HUES6 (cell line): ENCODE results near the gene PLEKHG5.
"Not testable (repeated sequence)": the region's sequence is repeated elsewhere in the genome, so short reads cannot be mapped to it uniquely, and the experiment has no call there.

ENCODE experiments used
- H3K27ac ChIP-seq: 2 replicates; pipeline ENCODE4 v1.7.0; 2013; ENCODE audit warnings: low read depth, mild to moderate bottlenecking, low read length, inconsistent platforms
- H3K27me3 ChIP-seq: 2 replicates; pipeline ENCODE4 v1.6.1; 2013; ENCODE audit warnings: low read length; ENCODE audit not compliant: control insufficient read depth, insufficient read depth
- H3K36me3 ChIP-seq: 2 replicates; pipeline ENCODE4 v1.6.1; 2013; ENCODE audit warnings: low read length; ENCODE audit not compliant: control insufficient read depth, insufficient read depth
- H3K4me1 ChIP-seq: 2 replicates; pipeline ENCODE4 v1.6.1; 2013; ENCODE audit warnings: low read length; ENCODE audit not compliant: control insufficient read depth, insufficient read depth
- H3K4me3 ChIP-seq: 2 replicates; pipeline ENCODE4 v1.5.1; 2013; ENCODE audit warnings: low read depth, low read length
- H3K9ac ChIP-seq: one replicate; pipeline ENCODE4 v1.6.1; 2013; ENCODE audit warnings: mild to moderate bottlenecking, low read length
- H3K9me3 ChIP-seq: 2 replicates; pipeline ENCODE4 v1.6.1; 2013; ENCODE audit warnings: low read depth, low read length; ENCODE audit not compliant: control insufficient read depth, insufficient read depth

Gene PLEKHG5

GRCh38 chr1:6459850-6460265 is 31.6 kb downstream of the PLEKHG5 start:
- Histone ChIP-seq H3K9me3 (no peaks in the 10 kb centered on the region), H3K4me1 (peaks cover 16% of the 10 kb centered on the region), H3K4me3 (peak overlapping the region; percentile 36), H3K27me3 (peaks cover 8% of the 10 kb centered on the region; the same call in 1 of the 2 replicates), H3K27ac (no peak overlapping the region), H3K36me3 (peaks cover 14% of the 10 kb centered on the region), H3K9ac (no peak overlapping the region)

- Histone ChIP-seq H3K9ac (no peak overlapping the region), H3K36me3 (peaks cover 3% of the 10 kb centered on the region; the same call in 1 of the 2 replicates), H3K9me3 (no peaks in the 10 kb centered on the region), H3K4me3 (no peak overlapping the region), H3K4me1 (peaks cover 20% of the 10 kb centered on the region), H3K27ac (no peak overlapping the region), H3K27me3 (peaks cover 24% of the 10 kb centered on the region)
Measured at GRCh38 chr1:6456800-6457466, 34.5 kb downstream of the PLEKHG5 start.

- not testable (repeated sequence) for H3K9ac ChIP-seq, H3K9me3 ChIP-seq, H3K27ac ChIP-seq, H3K36me3 ChIP-seq, H3K4me3 ChIP-seq
- Histone ChIP-seq H3K4me1 (peaks cover 20% of the 10 kb centered on the region), H3K27me3 (peaks cover 24% of the 10 kb centered on the region)
Measured at GRCh38 chr1:6455752-6456520, 35.5 kb downstream of the PLEKHG5 start.

- H3K27ac ChIP-seq, result no peak overlapping the region
- no peak overlapping the region for H3K9ac ChIP-seq
- H3K4me3 ChIP-seq, result peak overlapping the region; percentile 39; the same call in 1 of the 2 replicates
- no peaks in the 10 kb centered on the region for H3K36me3 ChIP-seq
- peaks cover 31% of the 10 kb centered on the region for H3K27me3 ChIP-seq
- peaks cover 13% of the 10 kb centered on the region for H3K4me1 ChIP-seq
- H3K9me3 ChIP-seq, result no peaks in the 10 kb centered on the region
Measured at GRCh38 chr1:6454856-6455751, 36.4 kb downstream of the PLEKHG5 start.

GRCh38 chr1:6453895-6454855 is 37.3 kb downstream of the PLEKHG5 start:
- H3K27me3 ChIP-seq, result peaks cover 40% of the 10 kb centered on the region
- H3K9ac ChIP-seq, H3K9me3 ChIP-seq, H3K27ac ChIP-seq, H3K36me3 ChIP-seq: not testable (repeated sequence)
- H3K4me3 ChIP-seq, result peak overlapping the region; percentile 39; the same call in 1 of the 2 replicates
- H3K4me1 ChIP-seq, result peaks cover 17% of the 10 kb centered on the region

- Histone ChIP-seq H3K9me3 (no peaks in the 10 kb centered on the region), H3K4me1 (peaks cover 22% of the 10 kb centered on the region), H3K27me3 (peaks cover 61% of the 10 kb centered on the region)
Measured at GRCh38 chr1:6450943-6451373, 40.5 kb downstream of the PLEKHG5 start.

GRCh38 chr1:6450486-6450885 is 41.0 kb downstream of the PLEKHG5 start:
- not testable (repeated sequence) for H3K9me3 ChIP-seq, H3K27ac ChIP-seq, H3K9ac ChIP-seq, H3K4me3 ChIP-seq, H3K36me3 ChIP-seq
- Histone ChIP-seq H3K4me1 (peaks cover 20% of the 10 kb centered on the region), H3K27me3 (peaks cover 59% of the 10 kb centered on the region)

More at GRCh38 chr1:6450943-6451373, 40.5 kb downstream of the PLEKHG5 start:
- no peak overlapping the region for H3K9ac ChIP-seq
- H3K36me3 ChIP-seq, result no peaks in the 10 kb centered on the region
- H3K4me3 ChIP-seq, result no peak overlapping the region
- H3K27ac ChIP-seq, result no peak overlapping the region

GRCh38 chr1:6450005-6450450 is 41.4 kb downstream of the PLEKHG5 start:
- no peak overlapping the region for H3K27ac ChIP-seq
- H3K27me3 ChIP-seq, result peaks cover 56% of the 10 kb centered on the region
- peaks cover 18% of the 10 kb centered on the region for H3K4me1 ChIP-seq
- no peak overlapping the region for H3K4me3 ChIP-seq
- no peaks in the 10 kb centered on the region for H3K9me3 ChIP-seq
- H3K9ac ChIP-seq, result no peak overlapping the region
- no peaks in the 10 kb centered on the region for H3K36me3 ChIP-seq

GRCh38 chr1:6448749-6449631 is 42.5 kb downstream of the PLEKHG5 start:
- Histone ChIP-seq H3K9me3 (no peaks in the 10 kb centered on the region), H3K27me3 (peaks cover 48% of the 10 kb centered on the region), H3K36me3 (no peaks in the 10 kb centered on the region), H3K27ac (no peak overlapping the region), H3K4me1 (peaks cover 18% of the 10 kb centered on the region), H3K4me3 (peak overlapping the region; percentile 64), H3K9ac (no peak overlapping the region)
